SKM-1 treated with dmso at 0.1 percent for 144 hours (cell line): ENCODE data around the gene DQX1.

Experiments
- DNase-seq: peaks from one replicate; lab custom pipeline; 2025; ENCODE audit not compliant: unreplicated experiment; lab: John Stamatoyannopoulos, UW

The DQX1 gene

DNA sequence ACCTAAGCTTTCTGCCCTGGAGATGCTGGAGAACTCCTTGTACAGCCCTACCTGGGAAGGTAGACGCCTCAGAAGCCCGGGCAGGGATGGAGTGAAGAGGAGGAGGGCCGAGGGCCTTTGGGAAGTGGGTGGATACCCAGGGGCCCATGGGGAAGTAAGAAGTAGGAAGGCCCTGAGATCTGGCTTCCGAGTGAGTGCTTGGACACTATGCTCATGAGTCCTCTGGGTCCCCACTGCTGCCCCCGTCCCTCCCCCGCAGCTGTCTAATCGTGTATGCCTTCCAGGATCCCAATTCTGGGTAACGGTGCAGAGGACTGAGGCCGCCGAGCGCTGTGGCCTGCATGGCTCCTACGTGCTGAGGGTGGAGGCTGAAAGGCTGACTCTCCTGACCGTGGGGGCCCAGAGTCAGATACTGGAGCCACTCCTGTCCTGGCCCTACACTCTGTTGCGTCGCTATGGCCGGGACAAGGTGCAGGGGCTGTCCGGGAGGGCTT is 29.6 kb upstream of the DQX1 start:
- peak; percentile 13 for DNase-seq

DNA sequence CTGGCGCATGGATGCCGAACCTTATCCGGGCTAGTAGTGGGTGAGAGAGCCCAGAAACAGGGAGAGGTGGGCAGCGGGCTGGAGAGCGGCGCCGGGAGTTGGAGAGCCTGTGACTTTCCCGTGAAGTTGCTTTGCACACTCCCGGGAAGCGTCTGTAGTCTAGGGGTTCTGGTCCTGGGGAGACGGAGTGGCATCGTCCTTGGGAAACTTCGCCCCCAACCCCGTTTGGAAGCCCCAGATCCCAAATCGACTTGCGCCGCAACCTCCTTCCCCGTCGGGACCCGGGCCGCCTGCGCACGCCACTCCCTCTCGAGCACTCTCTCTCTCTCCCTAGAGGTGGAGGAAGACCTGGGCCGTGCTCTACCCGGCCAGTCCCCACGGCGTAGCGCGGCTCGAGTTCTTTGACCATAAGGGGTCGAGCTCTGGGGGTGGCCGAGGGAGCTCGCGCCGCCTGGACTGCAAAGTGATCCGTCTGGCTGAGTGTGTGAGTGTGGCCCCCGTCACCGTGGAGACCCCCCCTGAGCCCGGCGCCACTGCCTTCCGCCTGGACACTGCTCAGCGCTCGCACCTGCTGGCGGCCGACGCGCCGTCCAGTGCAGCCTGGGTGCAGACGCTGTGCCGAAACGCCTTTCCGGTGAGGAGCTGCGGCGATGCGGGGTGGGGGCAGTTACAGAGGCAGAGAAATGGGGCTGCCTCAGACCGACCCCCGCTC is 28.9 kb upstream of the DQX1 start:
- DNase-seq: peak; percentile 25

DNA sequence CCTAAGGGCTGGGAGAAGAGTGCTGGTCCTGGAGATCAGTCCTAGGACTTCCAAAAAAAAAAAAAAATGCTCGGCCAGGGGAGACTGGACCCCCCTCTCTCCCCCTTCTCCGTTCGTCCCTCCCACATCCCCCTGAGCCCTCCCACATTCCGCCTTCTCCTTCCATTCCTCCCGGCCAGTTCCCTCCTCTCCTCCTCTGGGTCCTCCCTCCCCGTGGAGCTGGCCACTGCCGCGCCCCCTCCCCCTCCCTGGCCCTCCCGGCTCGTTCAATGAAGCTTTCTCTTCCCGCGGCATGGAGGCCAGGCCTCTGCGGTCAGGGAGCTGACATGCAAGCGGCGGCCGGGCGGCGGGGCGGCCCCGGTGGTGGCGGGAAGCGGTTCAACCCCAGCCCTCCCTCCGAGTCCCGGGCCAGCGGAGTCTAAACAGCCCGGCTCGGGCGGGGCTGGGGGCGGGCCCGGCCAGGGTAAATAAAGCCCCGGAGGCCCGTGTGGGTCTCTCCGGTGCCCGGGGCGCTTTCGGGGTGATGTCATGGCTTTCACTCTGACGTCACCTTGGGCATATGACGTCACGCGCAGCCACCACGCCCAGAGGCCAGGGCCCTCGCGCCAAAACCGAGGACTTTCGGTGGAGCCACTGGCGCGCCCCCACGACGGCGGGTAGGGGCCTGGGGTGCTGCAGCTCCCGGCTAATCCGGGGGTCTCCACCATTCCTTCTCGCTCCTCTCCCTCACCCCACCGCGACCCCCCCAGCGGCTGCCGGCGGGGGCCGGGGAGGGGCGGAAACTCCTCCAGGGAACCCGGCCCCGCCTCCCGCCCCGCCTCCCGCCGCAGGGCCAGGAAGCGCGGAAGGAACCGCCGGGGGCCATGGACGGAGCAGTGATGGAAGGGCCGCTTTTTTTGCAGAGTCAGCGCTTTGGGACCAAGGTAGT is 28.1 kb upstream of the DQX1 start, which contains the start of the genes DOK1 and LOXL3:
Gene DOK1 (plus strand): TSS at position 829 of the 928 bp plus-strand sequence. CDS start 35 bp downstream, at position 864.
Gene LOXL3 (minus strand): TSS at position 51 of the 928 bp plus-strand sequence. CDS start 1,308 bp downstream, outside the sequence.
- peak; percentile 49 for DNase-seq

DNA sequence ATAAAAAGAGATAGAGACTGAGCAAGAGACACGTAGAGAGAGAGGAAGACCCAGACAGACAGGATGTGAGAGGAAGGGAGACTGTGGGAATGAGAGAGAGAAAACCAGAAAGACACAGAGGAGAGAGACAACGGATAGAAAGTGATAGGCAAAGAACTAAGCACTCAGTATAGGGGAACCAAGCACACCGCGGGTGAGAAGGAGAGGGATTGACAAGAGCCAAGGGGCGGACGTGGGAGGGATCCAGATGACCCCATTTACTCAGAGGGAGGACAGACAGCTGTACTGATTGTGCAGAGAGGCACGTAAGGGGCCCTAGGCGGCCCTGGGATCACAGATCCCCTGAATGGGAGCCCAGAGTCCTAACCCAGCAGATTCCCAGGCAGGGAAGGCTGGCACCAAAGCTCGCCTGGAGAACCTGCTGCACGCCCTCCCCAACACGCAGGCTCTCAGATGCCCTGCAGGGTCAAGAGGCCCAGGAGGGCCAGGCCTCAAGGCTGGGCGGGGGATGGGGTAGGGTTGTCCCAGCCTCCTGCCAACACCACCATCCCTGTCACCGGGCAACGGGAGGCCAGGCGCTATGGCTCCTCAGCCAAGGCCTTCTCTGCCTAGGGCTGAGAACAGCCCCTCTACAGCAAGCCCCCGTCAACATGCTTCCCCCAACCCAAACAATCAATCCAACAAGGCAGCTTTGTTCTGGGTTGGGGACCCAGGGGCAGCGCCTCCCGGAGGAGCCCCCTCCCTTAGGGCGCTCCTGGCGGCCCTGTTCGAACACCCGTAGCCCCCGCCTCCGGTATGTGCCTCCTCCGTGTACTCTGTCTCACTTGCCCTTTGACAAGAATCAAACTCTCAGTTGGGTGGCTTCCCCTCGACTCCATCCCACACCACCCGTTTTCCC is 27.1 kb upstream of the DQX1 start:
- no peak for DNase-seq

DNA sequence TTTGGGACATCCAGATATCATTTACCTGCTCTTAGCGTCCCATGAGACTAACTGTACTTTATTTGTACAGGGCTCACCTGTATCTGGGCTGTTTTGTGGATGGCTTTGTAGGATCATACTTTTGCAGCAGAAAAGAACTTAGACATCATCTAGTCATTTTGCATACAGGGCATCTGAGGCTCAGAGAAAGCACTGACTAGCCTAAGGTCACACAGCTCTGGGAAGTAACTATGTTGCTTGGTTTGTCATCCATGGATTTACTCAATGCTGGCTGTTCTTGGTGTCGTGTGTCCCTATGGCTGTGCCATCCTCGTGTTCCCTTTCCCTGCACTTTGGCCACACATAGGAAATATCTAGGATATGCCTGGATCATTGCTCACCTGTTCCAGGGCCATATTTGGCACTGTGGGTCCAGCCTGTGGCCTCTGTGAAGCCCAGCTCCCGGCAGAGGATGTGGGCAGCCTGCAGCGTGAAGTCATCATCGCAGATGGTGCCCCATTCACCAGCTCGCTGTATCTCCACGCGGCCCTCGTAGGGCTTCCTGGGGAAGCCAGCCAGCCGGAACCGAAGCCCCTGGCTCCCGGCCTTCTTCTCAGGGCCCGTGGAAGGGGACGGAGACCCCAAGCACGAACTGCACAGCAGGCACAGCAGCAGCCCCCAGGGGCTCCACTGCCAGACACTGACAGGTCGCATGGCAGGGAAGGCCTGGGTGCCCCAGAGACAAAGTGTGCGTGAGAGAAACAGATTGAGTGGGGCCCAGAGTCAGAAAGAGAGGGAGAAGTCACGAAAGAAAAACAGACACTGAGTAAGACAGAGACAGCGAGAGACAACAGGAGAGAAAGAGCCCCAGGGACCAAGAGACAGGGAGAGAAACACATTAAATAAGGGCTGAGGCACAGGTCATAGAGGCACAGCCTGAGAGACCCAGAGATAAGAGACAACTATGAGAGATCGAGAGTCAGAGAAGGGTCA is 26.2 kb upstream of the DQX1 start:
- no peak for DNase-seq

DNA sequence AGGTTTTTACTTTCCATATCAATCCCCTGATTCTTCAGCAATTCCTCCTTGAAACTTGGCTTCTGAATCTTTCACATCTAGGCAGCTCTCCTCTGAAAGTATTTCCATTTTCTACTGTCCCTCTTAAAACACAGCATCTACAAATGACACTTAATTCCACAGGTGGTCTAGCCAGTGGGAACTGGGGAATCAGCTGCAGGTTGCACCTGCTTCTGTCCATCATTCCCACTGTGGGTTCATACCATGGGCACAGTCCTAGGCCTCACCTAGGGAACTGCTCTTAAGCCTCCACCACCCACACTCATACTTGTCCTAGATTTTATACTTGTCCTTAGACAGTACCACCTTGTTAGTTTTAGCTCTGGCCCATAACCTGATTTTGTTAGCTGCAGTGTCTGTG is 25.5 kb upstream of the DQX1 start:
- DNase-seq: no peak

DNA sequence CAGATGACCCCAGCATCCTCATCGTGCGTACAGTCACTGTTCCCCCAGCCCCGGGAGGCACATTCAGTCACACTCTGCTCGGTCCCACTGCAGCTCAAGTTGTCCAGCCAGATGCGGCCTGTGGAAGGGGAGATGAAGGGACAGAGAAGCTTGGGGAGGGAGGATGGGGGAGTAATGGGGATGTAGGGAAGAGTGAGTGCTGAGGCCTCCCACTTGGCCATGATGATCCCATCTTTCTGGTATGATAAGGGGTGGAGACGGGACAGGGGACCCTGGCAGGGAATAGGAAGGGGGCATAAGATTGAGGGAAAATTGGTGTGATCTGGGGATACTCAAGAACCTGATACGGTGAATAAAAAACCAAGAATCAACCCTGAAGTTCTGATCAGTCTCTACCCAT is 24.2 kb upstream of the DQX1 start:
- DNase-seq: no peak

DNA sequence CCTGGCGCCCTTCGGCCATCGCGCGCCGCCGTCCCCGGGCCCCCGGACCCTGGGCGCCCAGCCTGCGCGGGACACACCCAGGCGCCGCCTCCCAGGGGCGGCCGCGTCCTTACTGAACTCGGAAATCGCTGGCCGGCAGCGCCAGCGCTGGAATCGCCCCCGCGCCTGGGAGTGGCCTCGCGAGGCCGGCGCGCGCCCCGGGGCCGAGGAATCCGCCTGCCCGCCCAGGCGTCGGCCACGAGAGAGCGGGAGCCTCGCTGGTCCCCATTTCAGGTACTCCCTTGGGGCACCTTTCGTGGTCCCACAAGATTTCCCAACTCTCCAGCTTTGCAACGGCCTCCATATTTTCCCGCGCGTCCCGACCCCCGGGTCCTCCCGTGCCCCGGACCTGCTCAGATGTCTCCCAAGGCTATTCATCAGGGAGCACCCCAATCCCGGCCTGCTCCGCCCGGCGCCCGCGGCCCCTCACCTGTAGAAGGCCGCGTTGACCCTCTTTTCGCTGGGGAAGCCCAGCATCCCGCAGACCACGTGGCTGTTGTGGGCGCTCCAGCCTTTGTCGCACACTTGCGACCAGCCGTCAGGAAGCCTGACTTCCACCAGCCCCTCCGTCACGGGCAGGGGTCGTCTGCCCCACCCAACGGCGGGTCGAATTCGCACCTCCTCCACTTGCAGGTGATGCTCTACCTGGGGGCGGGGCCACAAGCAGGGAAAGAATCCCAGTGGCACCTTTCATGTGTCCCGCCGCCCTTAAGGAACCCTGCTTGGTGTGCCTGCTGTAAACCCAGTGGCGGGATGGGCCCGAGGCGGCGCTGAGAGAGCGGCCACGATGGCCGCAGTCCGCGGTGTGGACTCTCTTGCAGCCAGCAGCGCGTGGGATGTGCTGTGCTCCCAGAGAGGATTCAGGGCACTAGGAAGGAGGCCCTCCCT is 23.1 kb upstream of the DQX1 start:
- DNase-seq: peak; percentile 19

DNA sequence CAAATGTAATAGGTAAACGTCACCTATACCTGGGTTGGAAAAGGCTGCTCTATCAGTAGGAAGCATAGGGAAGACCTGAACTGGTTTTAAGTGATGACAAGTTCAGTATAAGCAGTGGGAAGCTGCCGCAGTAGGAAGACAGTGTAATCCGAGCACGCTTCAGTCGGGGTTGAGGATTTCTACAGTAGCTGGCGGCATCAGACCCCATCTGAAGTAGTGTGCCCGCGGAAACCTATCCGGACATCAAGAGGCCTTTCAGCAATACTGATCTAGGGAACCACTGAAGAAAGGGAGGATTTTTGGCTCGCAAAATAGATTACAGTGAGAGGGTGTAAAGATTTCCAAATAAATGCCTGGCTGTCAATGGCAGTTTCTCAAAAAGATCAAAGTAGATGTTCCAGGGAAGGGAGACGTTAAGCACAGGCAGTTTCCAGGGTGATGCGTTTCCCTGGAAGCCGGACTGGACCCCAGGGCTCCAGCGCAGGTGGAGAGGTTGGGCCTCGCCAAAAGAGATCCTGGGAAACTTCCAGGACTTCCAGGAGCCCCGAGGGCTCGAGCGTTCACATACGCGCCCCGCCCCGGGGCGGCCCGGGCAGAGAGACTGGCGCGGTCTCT is 22.4 kb upstream of the DQX1 start:
- no peak for DNase-seq

DNA sequence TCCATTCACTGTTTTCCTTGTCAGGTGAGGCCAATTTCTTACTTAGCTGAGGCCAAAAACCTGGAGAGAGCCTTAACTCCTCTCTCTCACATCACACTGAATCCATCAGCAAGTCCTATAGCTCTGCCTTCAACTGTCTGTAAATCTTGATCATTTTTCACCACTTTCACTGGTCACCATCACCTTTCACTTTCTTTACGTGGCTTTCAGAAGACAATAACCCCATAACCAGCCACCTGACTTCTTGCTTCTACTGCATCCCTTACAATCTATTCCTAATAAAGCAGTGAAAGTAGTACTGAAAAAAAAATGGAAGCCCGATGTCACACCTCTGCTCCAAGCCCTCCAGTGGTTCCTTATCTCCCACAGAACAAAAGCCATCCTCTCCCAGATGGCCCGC is 20.0 kb upstream of the DQX1 start:
- no peak for DNase-seq

DNA sequence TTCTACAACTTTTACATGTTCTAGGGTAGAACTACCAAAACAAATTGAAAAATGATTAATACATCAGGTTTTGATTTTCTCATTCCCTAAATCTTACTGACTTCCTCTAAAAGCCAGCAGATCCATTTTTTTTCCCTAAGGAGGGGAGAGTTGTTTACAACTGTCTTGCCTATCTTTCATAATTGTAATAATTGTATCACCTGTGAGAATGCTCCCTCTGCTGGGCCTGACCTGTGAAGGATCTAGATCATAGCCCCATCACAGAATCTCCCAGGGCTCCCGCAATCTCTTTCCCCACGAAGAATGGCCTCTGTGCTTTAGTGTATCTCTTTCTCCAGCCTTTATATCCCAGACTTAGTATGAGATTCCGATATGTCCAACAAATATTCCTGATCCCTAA is 18.6 kb upstream of the DQX1 start:
- no peak for DNase-seq

DNA sequence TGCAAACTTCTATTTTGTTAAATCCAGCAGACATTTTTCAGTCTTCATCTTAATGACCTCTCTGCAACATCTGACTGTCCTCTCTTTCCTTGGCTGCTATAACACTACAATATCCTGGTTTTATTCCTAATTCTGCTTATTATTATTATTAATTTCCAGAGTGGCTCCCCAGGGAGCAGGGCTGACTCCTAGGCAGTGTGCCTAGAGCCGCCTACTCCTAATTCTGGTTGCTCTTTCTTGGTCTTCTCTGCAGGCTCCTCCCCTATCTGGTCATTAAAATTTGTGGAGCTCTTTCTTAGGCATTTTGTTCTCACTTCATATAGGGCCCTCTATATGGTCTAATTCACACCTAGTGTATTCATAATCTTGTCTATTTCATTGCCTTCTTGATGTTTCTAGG is 16.9 kb upstream of the DQX1 start:
- no peak for DNase-seq

DNA sequence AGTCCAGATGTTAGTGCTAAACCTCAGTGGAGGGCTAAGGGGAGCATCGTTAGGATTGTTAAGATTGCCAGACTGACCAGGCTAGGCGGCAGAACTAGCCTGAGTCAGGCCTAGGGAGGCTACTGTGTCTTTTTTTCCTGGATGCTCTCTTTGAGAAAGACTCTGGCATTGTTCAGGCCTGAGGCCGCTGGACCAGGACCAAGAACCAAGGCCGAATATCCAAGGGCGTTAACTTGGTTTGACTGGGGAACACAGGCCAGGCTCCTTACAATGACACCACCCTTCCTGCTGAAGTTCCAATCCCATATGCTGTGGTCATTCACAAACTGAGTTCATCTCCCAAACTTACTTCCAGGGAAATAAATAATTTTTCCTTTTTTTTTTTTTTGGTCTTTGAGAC is 14.3 kb upstream of the DQX1 start:
- no peak for DNase-seq

DNA sequence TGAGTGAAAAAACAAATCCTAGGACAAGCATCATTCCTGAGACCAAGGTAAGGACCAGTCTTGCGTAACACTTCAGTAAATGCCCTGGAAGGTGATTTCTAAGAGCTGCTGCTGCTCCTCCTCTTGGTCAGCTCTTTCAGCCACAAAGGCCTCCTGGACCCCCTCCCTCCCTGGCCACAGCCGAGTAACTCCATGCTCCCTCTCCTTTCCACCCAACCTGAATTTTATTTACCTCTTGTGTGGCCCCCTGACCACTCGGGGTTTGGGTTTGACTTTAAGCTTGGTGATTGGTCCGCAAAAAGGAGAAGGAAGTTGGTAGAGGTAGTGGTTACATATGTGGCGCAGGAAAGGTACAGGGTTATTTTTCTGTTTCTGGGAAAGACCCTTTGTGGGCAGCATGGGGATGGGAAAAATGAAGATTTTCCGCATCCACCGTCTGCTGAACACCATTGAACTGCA is 12.9 kb upstream of the DQX1 start:
- DNase-seq: no peak

DNA sequence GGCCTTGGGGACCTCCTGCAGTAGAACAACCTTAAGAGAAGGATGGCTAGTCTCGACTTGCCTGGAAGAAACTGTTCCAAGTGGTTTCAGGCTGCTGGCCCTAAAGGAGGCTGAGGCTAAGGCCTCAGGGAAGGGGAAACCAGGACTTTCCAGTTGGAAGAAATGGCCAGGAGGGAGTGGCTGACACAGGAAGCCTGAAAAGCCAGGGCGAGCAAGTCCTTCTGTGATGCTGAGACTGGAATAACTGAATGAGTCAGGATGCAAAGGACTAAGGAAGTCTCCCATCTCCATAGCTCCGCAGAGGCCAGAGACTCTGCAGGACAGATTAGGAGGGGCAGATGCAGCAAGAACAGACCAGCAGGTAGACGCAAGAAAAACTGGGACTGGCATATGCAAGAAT is 11.1 kb upstream of the DQX1 start:
- no peak for DNase-seq

DNA sequence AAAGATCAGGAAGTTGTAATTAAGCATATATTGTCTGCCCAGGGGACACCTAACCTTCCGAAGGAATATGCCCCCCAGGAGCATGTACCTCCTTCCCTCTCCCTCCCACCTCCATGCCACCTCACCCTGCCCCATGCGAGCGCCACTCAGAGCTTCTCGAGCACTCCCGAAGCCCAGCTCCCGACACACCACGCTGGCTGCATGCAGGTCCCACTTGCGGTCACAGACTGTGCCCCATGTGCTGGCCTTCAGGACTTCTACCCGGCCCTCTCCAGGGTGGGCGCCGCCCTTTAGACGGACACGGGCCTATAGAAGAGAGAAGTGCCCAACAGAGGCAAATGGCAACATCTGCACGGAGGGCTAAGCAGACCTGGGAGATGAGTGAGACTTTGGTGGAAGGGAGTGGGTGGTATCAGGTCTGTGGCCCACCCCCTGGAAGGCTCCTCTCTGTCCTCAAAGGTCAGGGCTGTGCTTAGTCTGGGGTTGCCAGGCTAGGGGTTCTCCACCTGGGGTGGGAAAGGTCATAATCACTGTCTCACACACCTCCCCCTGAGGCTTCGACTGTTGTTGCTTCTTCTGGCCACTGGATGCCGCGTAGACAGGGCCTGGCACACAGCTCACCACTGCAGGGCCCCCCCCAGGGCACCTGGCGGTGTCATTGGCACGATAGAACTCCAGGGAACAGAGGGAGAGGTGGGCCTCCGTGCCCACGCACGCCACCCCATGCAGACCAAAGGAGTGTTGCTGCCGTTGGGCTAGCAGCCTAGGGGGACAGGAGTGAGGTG is 10.3 kb upstream of the DQX1 start:
- no peak for DNase-seq

DNA sequence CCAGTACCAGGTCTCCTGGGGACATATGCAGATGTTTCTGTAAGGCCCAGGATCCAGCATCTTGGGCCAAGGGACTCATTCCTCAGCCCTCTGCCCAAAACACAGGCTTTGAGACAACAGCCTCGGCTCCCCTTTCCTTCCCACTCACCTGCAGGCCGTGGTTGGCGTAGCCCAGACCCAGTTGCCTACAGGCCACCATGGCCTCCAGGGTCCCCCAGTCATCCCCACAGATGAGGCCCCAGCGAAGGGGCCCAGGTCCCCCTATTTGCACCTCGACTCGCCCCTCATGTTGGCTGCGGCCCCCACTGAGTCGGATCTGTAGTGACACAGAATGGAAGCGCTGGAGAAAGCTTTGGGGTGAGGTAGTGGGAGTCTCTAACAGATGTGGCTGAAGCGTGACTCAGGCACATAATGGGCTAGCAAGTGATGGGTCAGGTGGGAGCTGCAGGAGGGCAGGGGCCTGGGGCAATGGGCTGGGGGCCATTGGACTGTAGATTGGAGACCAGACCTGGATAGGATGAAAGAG is 9.5 kb upstream of the DQX1 start:
- DNase-seq: no peak
